ENCODE results near the gene WFS1.

Gene WFS1

DNA sequence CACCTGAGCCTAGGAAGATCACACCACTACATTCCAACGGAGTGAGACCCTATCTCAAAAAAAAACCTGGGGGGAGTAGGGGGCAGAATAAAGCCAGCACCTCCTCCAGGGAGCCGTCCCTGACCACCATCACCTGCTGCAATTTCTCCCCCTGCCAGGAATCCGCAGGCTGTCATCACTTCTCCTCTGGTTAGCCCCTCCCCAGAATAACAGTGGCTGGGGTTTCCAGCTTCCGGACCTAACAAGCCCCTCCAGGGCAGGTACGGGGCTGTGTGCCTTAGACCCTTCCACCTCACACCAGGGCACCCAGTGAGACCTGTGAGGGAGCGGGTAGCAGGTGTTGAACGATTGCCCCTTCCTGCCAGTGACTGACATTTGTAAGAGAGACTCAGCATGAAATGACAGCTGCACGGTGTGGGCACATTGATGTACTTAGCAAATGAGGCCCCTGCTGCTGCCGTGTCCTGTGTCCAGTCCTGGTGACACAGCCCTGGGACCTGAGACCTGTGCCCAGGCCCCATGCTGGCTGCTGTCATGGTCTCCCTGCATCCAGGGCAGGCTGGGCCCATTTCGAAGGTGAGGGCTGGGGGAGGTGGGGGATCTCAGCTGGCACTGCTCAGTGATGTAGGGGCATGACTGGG, 6.7 kb upstream of the WFS1 start:
- DNase-seq, result no peak

GRCh38 chr4:6263526-6264224, 6.0 kb upstream of the WFS1 start:
- DNase-seq, result no peak

DNA sequence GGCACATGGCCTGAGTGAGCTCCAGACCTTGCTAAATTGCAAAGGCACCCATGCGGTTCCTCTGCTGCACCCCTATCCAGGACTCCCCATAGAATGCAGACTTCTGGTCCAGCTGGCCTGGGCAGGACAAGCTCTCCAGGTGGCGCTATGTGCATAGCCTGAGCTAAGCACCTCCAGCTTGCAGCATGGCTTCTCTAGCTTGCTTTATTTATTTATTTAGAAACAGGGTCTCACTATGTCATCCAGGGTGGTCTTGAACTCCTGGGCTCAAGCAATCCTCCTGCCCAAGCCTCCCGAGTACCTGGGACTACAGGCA, 5.5 kb upstream of the WFS1 start:
- DNase-seq, result peak; percentile 67

GRCh38 chr4:6265546-6265945, 4.1 kb upstream of the WFS1 start:
- DNase-seq, result no peak

DNA sequence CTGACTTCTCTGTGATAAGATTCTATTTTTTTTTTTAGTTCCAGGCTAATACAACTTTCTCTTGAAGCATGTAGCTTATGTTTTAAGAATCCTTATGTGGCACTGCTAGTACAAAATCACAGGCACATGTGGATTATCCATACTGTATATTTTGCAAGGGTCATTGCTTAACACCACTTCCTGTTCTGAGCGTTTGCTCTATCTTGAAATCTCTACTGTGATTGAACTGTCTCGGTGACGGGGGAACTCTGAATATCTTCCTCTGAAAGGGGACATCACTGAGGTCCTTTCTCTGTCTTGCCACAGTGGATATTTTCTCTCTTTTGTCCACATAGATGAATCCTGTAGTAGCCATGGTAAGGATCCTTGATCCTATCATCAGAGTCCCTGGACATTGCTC, 2.1 kb upstream of the WFS1 start:
- DNase-seq, result peak; percentile 64

DNA sequence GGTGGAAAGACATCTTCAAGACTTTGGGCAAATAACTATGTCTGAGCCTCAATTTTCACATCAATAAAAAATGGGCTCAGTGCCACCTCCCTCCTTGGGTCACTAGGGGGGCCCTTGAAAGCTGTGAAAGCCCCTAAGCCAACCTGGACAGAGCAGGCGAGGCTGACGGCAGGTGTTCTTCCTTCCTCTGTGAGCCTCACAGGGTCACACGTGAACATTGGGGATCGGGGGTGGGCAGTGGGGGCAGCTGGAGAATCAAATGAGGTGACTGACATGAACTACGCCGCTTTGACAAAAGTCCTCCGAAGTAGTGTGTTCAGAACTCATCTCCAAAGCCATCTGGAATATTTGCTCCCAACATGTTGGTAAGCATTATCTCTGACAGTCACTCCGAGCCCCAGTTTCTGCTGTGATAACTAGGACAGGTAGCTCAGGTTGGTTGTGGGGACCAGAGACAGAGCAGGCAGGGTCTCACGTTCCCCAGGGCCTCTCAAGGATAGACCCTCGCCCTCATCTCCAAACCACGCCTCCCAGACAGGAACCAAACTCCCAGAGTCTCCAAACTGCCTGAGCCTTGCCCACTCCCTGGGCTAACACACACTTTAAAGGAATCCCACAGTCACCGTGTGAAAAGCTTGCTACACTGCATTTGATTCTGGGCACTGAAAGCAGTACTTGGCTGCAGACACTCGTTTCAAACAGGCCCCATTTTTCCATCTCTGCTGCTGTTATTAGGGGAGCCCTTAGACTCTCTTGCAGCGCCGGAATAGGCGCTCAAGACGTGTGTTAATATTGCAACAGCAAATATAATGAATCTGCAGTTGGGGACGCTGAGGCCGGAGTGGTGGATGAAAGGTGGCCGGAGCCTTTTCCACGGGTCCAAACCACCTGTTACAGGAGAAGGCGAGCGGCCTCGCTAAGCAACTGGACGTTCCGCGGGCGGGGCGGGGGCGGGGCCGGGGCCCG, 717 bp upstream of the WFS1 start:
- no peak for DNase-seq

DNA sequence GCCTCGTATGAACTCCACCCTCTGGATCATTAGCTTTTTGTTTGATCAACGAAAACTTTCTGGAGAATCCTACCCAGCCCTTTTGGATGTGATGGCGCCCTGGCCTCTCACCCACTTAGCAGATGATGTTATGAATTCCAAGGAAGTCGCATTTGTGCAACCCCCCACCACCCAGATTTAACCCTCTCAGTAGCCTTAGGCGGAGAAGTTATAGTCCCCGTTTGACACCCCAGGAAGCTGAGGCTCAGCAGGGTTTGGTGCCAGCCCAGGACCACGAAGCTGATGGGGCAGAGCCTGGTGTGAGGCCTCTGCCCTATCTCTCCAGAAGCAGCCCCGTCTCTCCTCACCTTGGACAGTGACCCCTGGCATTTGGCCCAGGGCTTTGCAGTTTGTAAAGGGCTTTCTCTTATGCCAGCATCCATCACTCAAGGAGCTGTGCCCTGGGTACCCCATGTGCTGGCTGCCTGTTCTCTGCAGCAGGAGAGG, 1.0 kb downstream of the WFS1 start:
- DNase-seq, result no peak

- DNase-seq, result no peak
Observed at GRCh38 chr4:6271206-6271605, 1.6 kb downstream of the WFS1 start.

- no peak for DNase-seq
Observed at GRCh38 chr4:6271701-6272465, 2.2 kb downstream of the WFS1 start.

GRCh38 chr4:6272863-6273660, 3.4 kb downstream of the WFS1 start:
- no peak for DNase-seq

GRCh38 chr4:6273661-6273990, 4.0 kb downstream of the WFS1 start:
- DNase-seq, result no peak

DNA sequence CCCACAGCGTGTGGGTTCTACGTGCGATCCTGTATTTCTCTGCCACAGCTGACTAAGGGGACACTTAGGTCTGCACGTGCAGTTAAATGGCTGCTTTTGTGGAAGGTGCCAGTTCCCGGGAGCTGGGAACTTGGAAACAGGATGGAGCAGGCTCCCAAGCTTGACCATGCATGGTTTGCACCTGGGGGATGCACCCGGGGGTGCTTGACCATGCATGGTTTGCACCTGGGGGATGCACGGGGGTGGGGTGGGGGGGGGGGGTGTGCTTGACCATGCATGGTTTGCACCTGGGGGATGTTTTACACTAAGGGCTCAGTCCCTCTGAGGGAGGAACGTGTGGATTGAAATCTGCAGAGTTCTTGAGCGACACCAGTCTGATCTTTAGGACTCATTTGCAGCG, 5.7 kb downstream of the WFS1 start:
- DNase-seq, result no peak

GRCh38 chr4:6275898-6276806, 6.5 kb downstream of the WFS1 start:
- no peak for DNase-seq

GRCh38 chr4:6277139-6277802, 7.6 kb downstream of the WFS1 start:
- DNase-seq, result no peak

- no peak for DNase-seq
Observed at GRCh38 chr4:6277935-6278800, 8.5 kb downstream of the WFS1 start.

- DNase-seq, result peak; percentile 94
Observed at GRCh38 chr4:6278801-6279197, 9.1 kb downstream of the WFS1 start.

GRCh38 chr4:6279582-6280289, 10.1 kb downstream of the WFS1 start:
- no peak for DNase-seq

- DNase-seq, result no peak
Observed at GRCh38 chr4:6280365-6280996, 10.8 kb downstream of the WFS1 start.
